ENCODE measurements around the gene SERAC1. TPM values are rescaled to one million over a fixed set of nuclear protein-coding genes. Genes with fewer than 3 reads are reported as not detected.

Gene SERAC1
- total RNA-seq, 2 experiments from 2014 or later = 5.1 to 6.3 TPM

- no peaks in the 10 kb centered on the region for H3K27me3 Mint-ChIP-seq
- H3K4me1 Mint-ChIP-seq = peaks cover 30% of the 10 kb centered on the region
- H3K4me3 Mint-ChIP-seq = no peak overlapping the region
- DNase-seq (no peak), ATAC-seq (no peak)
- H3K9me3 Mint-ChIP-seq (ENCODE audit: low read depth) = no peaks in the 10 kb centered on the region
- H3K36me3 Mint-ChIP-seq = peaks cover 14% of the 10 kb centered on the region
- CTCF ChIA-PET = interaction anchor here (0.9 kb wide), 1 partner anchor 9 kb away, joined by 3 read pairs; no protein-coding TSS in a partner anchor
- H3K27ac Mint-ChIP-seq = no peak overlapping the region
These were observed 104.3 kb downstream of the SERAC1 start for GRCh38 chr6:158063736-158064135.

DNA sequence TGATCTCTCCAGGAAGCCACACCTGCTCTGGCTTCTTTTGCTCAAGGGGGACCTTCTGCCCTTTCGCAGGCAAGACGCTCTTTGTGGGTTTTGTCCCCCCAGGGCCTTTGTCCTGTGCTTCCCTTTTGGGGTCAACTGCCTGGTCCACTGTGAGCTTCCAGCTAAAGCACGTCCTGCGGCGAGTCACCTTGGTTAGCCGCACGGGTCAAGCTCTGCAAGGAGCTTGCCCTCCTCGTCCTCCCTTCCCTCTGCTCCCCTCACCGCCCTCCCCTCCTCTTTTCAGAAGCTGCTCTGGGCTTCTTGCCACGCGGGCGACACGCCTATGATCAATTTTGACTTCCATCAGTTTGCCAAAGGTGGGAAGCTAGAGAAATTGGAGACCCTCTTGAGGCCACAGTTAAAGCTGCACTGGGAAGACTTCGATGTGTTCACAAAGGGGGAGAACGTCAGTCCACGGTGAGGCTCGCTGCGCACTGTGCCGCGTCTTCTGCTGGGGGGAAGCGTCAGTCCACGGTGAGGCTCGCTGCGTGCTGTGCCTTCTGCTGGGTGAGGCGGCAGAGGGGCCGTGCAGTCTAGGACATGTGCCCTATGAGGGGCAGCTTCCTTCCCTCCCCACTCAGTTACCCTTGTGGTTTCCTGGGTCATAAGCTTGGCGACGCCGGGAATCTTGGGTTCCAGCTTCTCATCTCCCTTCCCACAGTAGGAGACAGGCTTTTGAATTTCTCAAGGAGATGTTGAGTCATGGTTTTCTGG is 106.2 kb downstream of the SERAC1 start:
- Mint-ChIP-seq H3K27ac (no peak overlapping the region), H3K4me1 (peaks cover 32% of the 10 kb centered on the region), H3K27me3 (no peaks in the 10 kb centered on the region), H3K36me3 (peaks cover 6% of the 10 kb centered on the region), H3K9me3 (ENCODE audit: low read depth) (no peaks in the 10 kb centered on the region), H3K4me3 (no peak overlapping the region)
- ATAC-seq (no peak), DNase-seq (no peak)
- CTCF ChIA-PET = interaction anchor here (0.9 to 2.3 kb wide), 5 partner anchors 8 to 305 kb away, joined by 3 to 7 read pairs (median 5); no protein-coding TSS in a partner anchor

GRCh38 chr6:158061361-158061708 is 106.7 kb downstream of the SERAC1 start:
- Mint-ChIP-seq H3K9me3 (ENCODE audit: low read depth) (no peaks in the 10 kb centered on the region), H3K4me3 (no peak overlapping the region), H3K4me1 (peaks cover 34% of the 10 kb centered on the region), H3K27me3 (no peaks in the 10 kb centered on the region), H3K36me3 (peaks cover 4% of the 10 kb centered on the region), H3K27ac (no peak overlapping the region)
- CTCF ChIA-PET = interaction anchor here (0.9 to 2.3 kb wide), 4 partner anchors 9 to 35 kb away, joined by 3 to 7 read pairs (median 4); no protein-coding TSS in a partner anchor
- ATAC-seq (no peak), DNase-seq (no peak)

DNA sequence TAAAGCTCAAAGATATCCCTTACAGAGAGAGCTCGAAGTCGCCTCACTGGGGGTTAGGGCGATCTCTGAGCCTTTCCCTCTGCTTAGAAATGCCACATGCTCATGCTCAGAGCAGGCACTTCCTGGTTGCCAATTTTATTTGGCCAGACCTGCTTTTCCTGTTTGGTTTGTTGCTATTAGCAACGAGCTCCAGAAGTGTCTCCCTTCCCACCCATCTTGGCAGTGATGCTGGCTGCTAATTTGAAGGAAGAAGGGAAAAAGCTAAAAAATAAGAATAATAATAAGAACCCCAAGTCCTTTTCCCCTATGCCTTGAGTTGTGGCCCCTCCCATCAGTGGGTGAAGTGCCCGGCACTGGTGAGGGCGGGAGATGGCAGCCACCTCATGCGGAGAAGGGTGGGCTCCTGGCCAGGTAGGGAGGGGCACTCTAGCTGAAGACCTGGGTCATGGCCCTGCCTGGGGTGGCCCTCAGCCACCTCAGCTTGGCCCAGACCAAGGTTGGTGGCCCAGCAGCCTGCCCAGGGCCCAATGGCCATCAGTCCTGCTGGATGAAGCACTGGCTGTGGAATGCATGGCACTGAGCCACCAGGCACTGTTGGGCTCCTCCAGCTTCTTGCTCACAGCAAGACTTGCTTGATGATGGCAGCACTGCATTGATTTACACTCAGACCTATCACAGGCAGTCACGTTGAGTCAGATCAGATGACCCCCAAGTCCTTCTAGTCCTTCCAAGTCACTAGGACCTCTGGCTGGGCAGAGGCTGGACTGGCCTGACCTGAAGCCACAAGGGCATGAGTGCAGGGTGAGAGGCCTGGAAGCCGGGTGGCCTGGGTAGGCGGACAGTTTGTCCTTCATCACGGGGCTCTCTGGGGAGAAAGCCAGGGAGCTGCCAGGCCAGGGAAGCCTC is 107.4 kb downstream of the SERAC1 start:
- Mint-ChIP-seq H3K27me3 (no peaks in the 10 kb centered on the region), H3K36me3 (peaks cover 4% of the 10 kb centered on the region), H3K4me1 (peaks cover 31% of the 10 kb centered on the region), H3K27ac (peak overlapping the region; percentile 40), H3K9me3 (ENCODE audit: low read depth) (no peaks in the 10 kb centered on the region), H3K4me3 (no peak overlapping the region)
- peak; percentile 12 for ATAC-seq
- CTCF ChIA-PET = interaction anchor here (1.1 to 2.3 kb wide), 5 partner anchors 10 to 30 kb away, joined by 3 to 7 read pairs (median 4); no protein-coding TSS in a partner anchor
- no peak for DNase-seq

Other genes with a start within 250 kb of the SERAC1 start
- gene SYNJ2, start 186.4 kb downstream of the SERAC1 start, total RNA-seq = 10 to 100 TPM; 41.2 to 42.7 TPM
- gene GTF2H5, start 88 bp upstream of the SERAC1 start, total RNA-seq = 10 to 100 TPM; 18.5 to 19.0 TPM
- gene TULP4, start 144.2 kb upstream of the SERAC1 start, total RNA-seq = 10 to 100 TPM; 28.4 to 30.5 TPM

Measured in activated CD8-positive, alpha-beta memory T cell treated with anti-CD3 and anti-CD28 coated beads, Interleukin-2, amount 10 ng/mL, durations not matched to agents 7 days and 5 days (primary cell).